CD4-positive, alpha-beta memory T cell (primary cell): Measurements from ENCODE around the gene PTOV1. TPM values are rescaled to one million over a fixed set of nuclear protein-coding genes. Genes with fewer than 3 reads are reported as not detected.
A peak's percentile ranks its signal among the peaks of the same experiment; 100 is the strongest.

Experiments
- CTCF ChIA-PET: fragments of 350-600 bp; sonication (Branson Sonifier 250); formaldehyde crosslinking; loops from one replicate; lab custom pipeline; 2021; ENCODE audit warnings: inconsistent platforms; ENCODE audit not compliant: partially characterized antibody; lab: Charles Lee
- POLR2A ChIA-PET: fragments of 350-600 bp; sonication (Branson Sonifier 250); formaldehyde crosslinking; loops from one replicate; lab custom pipeline; 2021; ENCODE audit not compliant: partially characterized antibody; lab: Charles Lee
- DNase-seq, 5 donors: peaks; one replicate each; pipeline versions ENCODE4 v3.0.0 to v3.0.0-alpha.2; 2020 to 2022; ENCODE audit warnings: mixed read lengths in 1 of 5
- H3K27ac ChIP-seq: one replicate; pipeline ENCODE4 v1.7.0; 2013; ENCODE audit warnings: low read depth, low read length
- H3K27me3 ChIP-seq: 2 replicates; pipeline ENCODE4 v1.7.0; 2013; ENCODE audit warnings: mild to moderate bottlenecking, low read length, moderate library complexity; ENCODE audit not compliant: insufficient read depth
- H3K36me3 ChIP-seq: 2 replicates; pipeline ENCODE4 v1.7.0; 2013; ENCODE audit warnings: mild to moderate bottlenecking, low read length, moderate library complexity; ENCODE audit not compliant: insufficient read depth
- H3K4me1 ChIP-seq: 2 replicates; pipeline ENCODE4 v1.7.0; 2013; ENCODE audit warnings: mild to moderate bottlenecking, low read length, moderate library complexity; ENCODE audit not compliant: insufficient read depth
- H3K4me3 ChIP-seq, 2 donors: one replicate each; pipeline ENCODE4 v1.7.0; 2013; ENCODE audit warnings: low read length in 2 of 2, mild to moderate bottlenecking in 1 of 2
- H3K9me3 ChIP-seq, 2 donors: one replicate each; pipeline ENCODE4 v1.7.0; 2013; ENCODE audit warnings: low read length in 2 of 2, control low read depth in 1 of 2; ENCODE audit not compliant: control insufficient read depth in 1 of 2
- H3K27ac Mint-ChIP-seq, 7 donors: one replicate each; pipeline ENCODE4 v1.8.0; 2020 to 2021; ENCODE audit warnings: mixed read lengths in 7 of 7, mild to moderate bottlenecking in 6 of 7, inconsistent platforms in 3 of 7, moderate library complexity in 3 of 7
- H3K27me3 Mint-ChIP-seq, 2 donors: one replicate each; pipeline ENCODE4 v1.8.0; 2020 to 2021; ENCODE audit warnings: mixed read lengths in 2 of 2
- H3K36me3 Mint-ChIP-seq, 2 donors: one replicate each; pipeline ENCODE4 v1.8.0; 2020 to 2021; ENCODE audit warnings: mixed read lengths in 2 of 2, inconsistent platforms in 1 of 2, mild to moderate bottlenecking in 1 of 2
- H3K4me1 Mint-ChIP-seq, 4 donors: one replicate each; pipeline ENCODE4 v1.8.0; 2020 to 2021; ENCODE audit warnings: mixed read lengths in 4 of 4, mild to moderate bottlenecking in 1 of 4
- H3K4me3 Mint-ChIP-seq, 8 donors: one replicate each; pipeline ENCODE4 v1.8.0; 2020 to 2021; ENCODE audit warnings: mixed read lengths in 8 of 8, mild to moderate bottlenecking in 7 of 8, moderate library complexity in 6 of 8, inconsistent platforms in 3 of 8
- H3K9me3 Mint-ChIP-seq, 8 donors: one replicate each; pipeline ENCODE4 v1.8.0; 2020 to 2021; ENCODE audit warnings: mixed read lengths in 8 of 8, mild to moderate bottlenecking in 5 of 8, inconsistent platforms in 3 of 8, moderate library complexity in 1 of 8
- intact Hi-C: fragments of 100-400 bp; cut with micrococcal nuclease; formaldehyde crosslinking; loops from one replicate; pipeline ENCODE4 v1.15.1; 2023
- polyA plus RNA-seq, 2 donors: library from polyadenylated mRNA; unstranded; fragments of 300-500 nt; fragmentation: Illumina TruSeq; gene quantifications; one replicate each; pipeline ENCODE4 v1.2.3, GENCODE V29; 2021
- total RNA-seq, 2 experiments: library from RNA; stranded (reverse); gene quantifications; one replicate each; pipeline ENCODE4 v1.2.3, GENCODE V29; 2021

Gene PTOV1
- total and polyA plus RNA-seq, 4 experiments from 2014 or later = 40.7 to 156 (median 104) TPM

- H3K27me3 ChIP-seq = no peaks in the 10 kb centered on the region
- H3K4me1 Mint-ChIP-seq = peaks cover 2 to 8% (median 4%) of the 10 kb centered on the region in 4 donors
- no peak overlapping the region for H3K4me3 ChIP-seq
- no peaks in the 10 kb centered on the region for H3K9me3 Mint-ChIP-seq
- ChIA-PET POLR2A (no interaction called here), CTCF (no interaction called here)
- H3K27ac ChIP-seq = no peak overlapping the region
- H3K36me3 Mint-ChIP-seq = peaks cover 8 to 9% of the 10 kb centered on the region in 2 donors
- no peak overlapping the region for H3K27ac Mint-ChIP-seq
- H3K36me3 ChIP-seq = peaks cover 6% of the 10 kb centered on the region
- DNase-seq = no peak
- no peaks in the 10 kb centered on the region for H3K9me3 ChIP-seq
- intact Hi-C loops = no loop called here
- no peak overlapping the region for H3K4me3 Mint-ChIP-seq
- peaks cover 5% of the 10 kb centered on the region for H3K4me1 ChIP-seq
- no peaks in the 10 kb centered on the region for H3K27me3 Mint-ChIP-seq
These were observed 7.7 kb upstream of the PTOV1 start for GRCh38 chr19:49843265-49843664.

- Histone ChIP-seq H3K4me3 (no peak overlapping the region), H3K36me3 (peaks cover 5% of the 10 kb centered on the region), H3K27me3 (no peaks in the 10 kb centered on the region), H3K9me3 (no peaks in the 10 kb centered on the region), H3K27ac (no peak overlapping the region), H3K4me1 (peaks cover 14% of the 10 kb centered on the region)
- peaks cover 0 to 3% (median 0%) of the 10 kb centered on the region in 8 donors for H3K9me3 Mint-ChIP-seq
- no peak for DNase-seq
- intact Hi-C loops = no loop called here
- H3K4me1 Mint-ChIP-seq = peaks cover 11 to 17% (median 15%) of the 10 kb centered on the region in 4 donors
- H3K27ac Mint-ChIP-seq = no peak overlapping the region
- POLR2A ChIA-PET = interaction anchor here (0.6 kb wide), 1 partner anchor 13 kb away, joined by 5 read pairs; no protein-coding TSS in a partner anchor
- H3K4me3 Mint-ChIP-seq = no peak overlapping the region
- H3K27me3 Mint-ChIP-seq = no peaks in the 10 kb centered on the region
- CTCF ChIA-PET = interaction anchor here (0.6 kb wide), 1 partner anchor 95 kb away, joined by 3 read pairs; no protein-coding TSS in a partner anchor
- no peaks in the 10 kb centered on the region for H3K36me3 Mint-ChIP-seq
These were observed 6.5 kb upstream of the PTOV1 start for GRCh38 chr19:49844138-49845095.

GRCh38 chr19:49845414-49845813 lies 5.5 kb upstream of the PTOV1 start:
- Histone ChIP-seq H3K27me3 (no peaks in the 10 kb centered on the region), H3K27ac (no peak overlapping the region), H3K9me3 (no peaks in the 10 kb centered on the region), H3K4me1 (peaks cover 20% of the 10 kb centered on the region), H3K36me3 (no peaks in the 10 kb centered on the region), H3K4me3 (no peak overlapping the region)
- peaks cover 18 to 25% (median 22%) of the 10 kb centered on the region in 4 donors for H3K4me1 Mint-ChIP-seq
- H3K27ac Mint-ChIP-seq = no peak overlapping the region
- intact Hi-C loops = no loop called here
- no peak overlapping the region for H3K4me3 Mint-ChIP-seq
- DNase-seq = no peak
- H3K9me3 Mint-ChIP-seq = peaks cover 0 to 3% (median 0%) of the 10 kb centered on the region in 8 donors
- peaks cover 0 to 2% of the 10 kb centered on the region in 2 donors for H3K36me3 Mint-ChIP-seq
- H3K27me3 Mint-ChIP-seq = no peaks in the 10 kb centered on the region
- CTCF ChIA-PET = no interaction called here
- POLR2A ChIA-PET = no interaction called here

- Mint-ChIP-seq H3K36me3 (peaks cover 0 to 5% of the 10 kb centered on the region in 2 donors), H3K4me1 (peaks cover 18 to 30% (median 22%) of the 10 kb centered on the region in 4 donors), H3K27ac (no peak overlapping the region), H3K9me3 (peaks cover 0 to 3% (median 0%) of the 10 kb centered on the region in 8 donors), H3K27me3 (no peaks in the 10 kb centered on the region), H3K4me3 (no peak overlapping the region)
- DNase-seq = no peak
- no peaks in the 10 kb centered on the region for H3K36me3 ChIP-seq
- peaks cover 20% of the 10 kb centered on the region for H3K4me1 ChIP-seq
- no peak overlapping the region for H3K27ac ChIP-seq
- no peaks in the 10 kb centered on the region for H3K9me3 ChIP-seq
- CTCF ChIA-PET = interaction anchor here (1.2 kb wide), 1 partner anchor 27 kb away, joined by 3 read pairs; no protein-coding TSS in a partner anchor
- POLR2A ChIA-PET = interaction anchor here (0.8 kb wide), 1 partner anchor 23 kb away, joined by 3 read pairs; no protein-coding TSS in a partner anchor
- no peaks in the 10 kb centered on the region for H3K27me3 ChIP-seq
- no peak overlapping the region for H3K4me3 ChIP-seq
- intact Hi-C loops = no loop called here
These were observed 4.6 kb upstream of the PTOV1 start for GRCh38 chr19:49846408-49846807.

GRCh38 chr19:49847731-49848696 lies 2.9 kb upstream of the PTOV1 start:
- CTCF ChIA-PET = interaction anchor here (0.6 to 1.5 kb wide), 3 partner anchors 29 to 968 kb away, joined by 3 to 5 read pairs (median 3); no protein-coding TSS in a partner anchor
- peak in 3 of 5 donors; percentile 28 to 50 (median 31) for DNase-seq

GRCh38 chr19:49848938-49849337 lies 2.0 kb upstream of the PTOV1 start:
- H3K9me3 Mint-ChIP-seq = peaks cover 0 to 5% (median 0%) of the 10 kb centered on the region in 8 donors
- H3K4me1 Mint-ChIP-seq = peaks cover 29 to 48% (median 38%) of the 10 kb centered on the region in 4 donors
- ChIA-PET CTCF (interaction anchor here (0.6 kb wide), 1 partner anchor 969 kb away, joined by 3 read pairs; no protein-coding TSS in a partner anchor), POLR2A (interaction anchor here (1.2 to 12.2 kb wide), 5 partner anchors 18 to 184 kb away, joined by 5 to 173 read pairs (median 11); partner anchors contain the start of genes AKT1S1, BCL2L12, IRF3 and MED25)
- no peaks in the 10 kb centered on the region for H3K27me3 Mint-ChIP-seq
- Histone ChIP-seq H3K27me3 (no peaks in the 10 kb centered on the region), H3K4me1 (peaks cover 42% of the 10 kb centered on the region), H3K4me3 (no peak overlapping the region), H3K9me3 (no peaks in the 10 kb centered on the region), H3K27ac (no peak overlapping the region), H3K36me3 (no peaks in the 10 kb centered on the region)
- DNase-seq = no peak
- peak overlapping the region; percentile 22 to 73 (median 62) for H3K4me3 Mint-ChIP-seq
- H3K36me3 Mint-ChIP-seq = peaks cover 0 to 13% of the 10 kb centered on the region in 2 donors
- H3K27ac Mint-ChIP-seq = peak overlapping the region in 4 of 7 donors; percentile 17 to 88 (median 52)
- intact Hi-C loops = no loop called here

More at GRCh38 chr19:49847731-49848696, 2.9 kb upstream of the PTOV1 start:
- no peaks in the 10 kb centered on the region for H3K27me3 Mint-ChIP-seq
- Histone ChIP-seq H3K4me3 (no peak overlapping the region), H3K4me1 (peaks cover 33% of the 10 kb centered on the region), H3K27ac (no peak overlapping the region), H3K27me3 (no peaks in the 10 kb centered on the region), H3K9me3 (no peaks in the 10 kb centered on the region), H3K36me3 (no peaks in the 10 kb centered on the region)
- intact Hi-C loops = no loop called here
- H3K27ac Mint-ChIP-seq = peak overlapping the region in 5 of 7 donors; percentile 6 to 75 (median 30)
- peak overlapping the region in 7 of 8 donors; percentile 5 to 51 (median 9) for H3K4me3 Mint-ChIP-seq
- peaks cover 0 to 13% of the 10 kb centered on the region in 2 donors for H3K36me3 Mint-ChIP-seq
- POLR2A ChIA-PET = interaction anchor here (1.2 to 12.2 kb wide), 6 partner anchors 13 to 183 kb away, joined by 4 to 173 read pairs (median 8); partner anchors contain the start of genes AKT1S1, BCL2L12, IRF3 and MED25
- H3K9me3 Mint-ChIP-seq = peaks cover 0 to 5% (median 0%) of the 10 kb centered on the region in 8 donors
- peaks cover 27 to 42% (median 33%) of the 10 kb centered on the region in 4 donors for H3K4me1 Mint-ChIP-seq
